ENCODE data around the gene AGA. TPM values are rescaled to one million over a fixed set of nuclear protein-coding genes. Genes with fewer than 3 reads are reported as not detected.
A peak's percentile ranks its signal among the peaks of the same experiment; 100 is the strongest.

Gene AGA
- total and polyA plus RNA-seq, 2 of the 4 experiments (the other 2 are of a cell fraction) = 26.3 to 38.5 TPM

DNA sequence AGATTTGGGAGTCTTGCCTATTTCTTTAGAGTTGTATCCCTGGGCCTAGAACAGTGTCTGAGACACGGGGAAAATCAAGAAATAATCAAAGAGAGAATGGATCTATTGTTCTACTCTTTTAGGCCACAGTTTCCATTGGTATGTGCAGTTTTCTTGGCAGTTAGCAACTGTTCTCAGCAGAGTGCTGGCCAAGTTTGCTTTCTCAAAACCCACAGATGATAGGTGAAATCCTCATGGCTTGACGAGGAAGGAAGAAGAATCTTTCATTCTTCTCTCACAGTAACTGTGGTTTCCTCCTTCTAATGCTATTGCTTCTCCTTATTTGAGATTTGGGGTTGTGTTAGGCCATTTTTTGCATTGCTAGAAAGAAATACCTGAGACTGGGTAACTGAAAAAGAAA, 42.2 kb downstream of the AGA start:
- CTCF ChIA-PET = interaction anchor here (1.0 kb wide), 1 partner anchor 14 kb away, joined by 3 read pairs; no protein-coding TSS in a partner anchor
- H3K4me2 ChIP-seq (ENCODE audit: low read depth, low read length) = no peak overlapping the region
- no peaks in the 10 kb centered on the region for H3K9me1 ChIP-seq (ENCODE audit: insufficient read depth, low read length)
- H3K4me1 ChIP-seq (ENCODE audit: control insufficient read depth, insufficient read depth, low read length) = no peaks in the 10 kb centered on the region
- no peaks in the 10 kb centered on the region for H3K9me3 ChIP-seq (ENCODE audit: control insufficient read depth, insufficient read depth, low read length)
- H2AK9ac ChIP-seq (replicated peaks; ENCODE audit: low read depth, low read length, poor library complexity) = no peak overlapping the region
- H3K27me3 ChIP-seq (ENCODE audit: control insufficient read depth, insufficient read depth, low read length) = no peaks in the 10 kb centered on the region
- H3K4me3 ChIP-seq (ENCODE audit: insufficient read depth, low read depth, low read length) = no peak overlapping the region
- no CpG with 5 or more reads among the region's 2 CpGs for WGBS, 2 experiments (ENCODE audit: extremely low coverage in 2 of 2, insufficient read length in 1 of 2)
- H3K36me3 ChIP-seq (ENCODE audit: control insufficient read depth, insufficient read depth, low read length) = no peaks in the 10 kb centered on the region
- H3K18ac ChIP-seq (ENCODE audit: low read depth, low read length) = no peak overlapping the region
- BruUV-seq (replicated peaks) = no TSS peak
- H2BK20ac ChIP-seq (ENCODE audit: low read depth, low read length) = no peak overlapping the region
- H3K79me1 ChIP-seq (ENCODE audit: low read depth in 1 of 2, low read length in 2 of 2) = no peaks in the 10 kb centered on the region
- H2BK15ac ChIP-seq (ENCODE audit: low read depth, low read length) = no peak overlapping the region
- H2AFZ ChIP-seq (replicated peaks; ENCODE audit: low read length, poor library complexity) = no peak overlapping the region
- no peak overlapping the region for H2BK5ac ChIP-seq (ENCODE audit: low read depth, low read length, poor library complexity, severe bottlenecking)
- H4K20me1 ChIP-seq (ENCODE audit: insufficient read depth, low read length) = no peaks in the 10 kb centered on the region
- no peak overlapping the region for H4K5ac ChIP-seq (ENCODE audit: low read depth, low read length)
- H3K23ac ChIP-seq (ENCODE audit: low read depth, low read length) = no peak overlapping the region
- H3K56ac ChIP-seq (ENCODE audit: extremely low read depth, insufficient read depth, low read length) = no peak overlapping the region
- in situ Hi-C loops (cut with MboI; ENCODE audit: low sequenced_read_pairs) (no loop called here), intact Hi-C loops (cut with micrococcal nuclease) (no loop called here), dilution Hi-C loops (cut with HindIII; ENCODE audit: low sequenced_read_pairs, unreplicated experiment) (no loop called here)
- DNase-seq (peak; percentile 12), ATAC-seq (ENCODE audit: low read depth) (no peak)
- no peak overlapping the region for H3K27ac ChIP-seq (ENCODE audit: insufficient read depth, low read length)
- no peak overlapping the region for H2AK5ac ChIP-seq (ENCODE audit: low read depth, low read length)
- no peak overlapping the region for H3K4ac ChIP-seq (ENCODE audit: low read depth, low read length)
- H3K9ac ChIP-seq (ENCODE audit: low read depth, low read length) = no peak overlapping the region
- no peak for TF ChIP-seq CHD1 (IDR thresholded peaks at IDR 0.05; ENCODE audit: low read depth, low read length)
- no peak for TF ChIP-seq RCOR1 (IDR thresholded peaks at IDR 0.05; ENCODE audit: insufficient replicate concordance, low read length)
- TF ChIP-seq, protein P1, sequence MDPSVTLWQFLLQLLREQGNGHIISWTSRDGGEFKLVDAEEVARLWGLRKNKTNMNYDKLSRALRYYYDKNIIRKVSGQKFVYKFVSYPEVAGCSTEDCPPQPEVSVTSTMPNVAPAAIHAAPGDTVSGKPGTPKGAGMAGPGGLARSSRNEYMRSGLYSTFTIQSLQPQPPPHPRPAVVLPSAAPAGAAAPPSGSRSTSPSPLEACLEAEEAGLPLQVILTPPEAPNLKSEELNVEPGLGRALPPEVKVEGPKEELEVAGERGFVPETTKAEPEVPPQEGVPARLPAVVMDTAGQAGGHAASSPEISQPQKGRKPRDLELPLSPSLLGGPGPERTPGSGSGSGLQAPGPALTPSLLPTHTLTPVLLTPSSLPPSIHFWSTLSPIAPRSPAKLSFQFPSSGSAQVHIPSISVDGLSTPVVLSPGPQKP (IDR thresholded peaks at IDR 0.05; ENCODE audit: borderline replicate concordance, low read depth, low read length) = no peak
- no peak for TF ChIP-seq MAFK (IDR thresholded peaks at IDR 0.05; ENCODE audit: low read depth, low read length)
- no peak for TF ChIP-seq SMC3 (IDR thresholded peaks at IDR 0.05; ENCODE audit: low read depth, low read length)
- TF ChIP-seq RFX5 (IDR thresholded peaks at IDR 0.05; ENCODE audit: low read depth, low read length) = no peak
- no peak for TF ChIP-seq FOS (IDR thresholded peaks at IDR 0.05; ENCODE audit: low read depth, low read length)
- TF ChIP-seq BHLHE40 (IDR thresholded peaks at IDR 0.05; ENCODE audit: low read depth, low read length) = no peak
- TF ChIP-seq, protein P2, sequence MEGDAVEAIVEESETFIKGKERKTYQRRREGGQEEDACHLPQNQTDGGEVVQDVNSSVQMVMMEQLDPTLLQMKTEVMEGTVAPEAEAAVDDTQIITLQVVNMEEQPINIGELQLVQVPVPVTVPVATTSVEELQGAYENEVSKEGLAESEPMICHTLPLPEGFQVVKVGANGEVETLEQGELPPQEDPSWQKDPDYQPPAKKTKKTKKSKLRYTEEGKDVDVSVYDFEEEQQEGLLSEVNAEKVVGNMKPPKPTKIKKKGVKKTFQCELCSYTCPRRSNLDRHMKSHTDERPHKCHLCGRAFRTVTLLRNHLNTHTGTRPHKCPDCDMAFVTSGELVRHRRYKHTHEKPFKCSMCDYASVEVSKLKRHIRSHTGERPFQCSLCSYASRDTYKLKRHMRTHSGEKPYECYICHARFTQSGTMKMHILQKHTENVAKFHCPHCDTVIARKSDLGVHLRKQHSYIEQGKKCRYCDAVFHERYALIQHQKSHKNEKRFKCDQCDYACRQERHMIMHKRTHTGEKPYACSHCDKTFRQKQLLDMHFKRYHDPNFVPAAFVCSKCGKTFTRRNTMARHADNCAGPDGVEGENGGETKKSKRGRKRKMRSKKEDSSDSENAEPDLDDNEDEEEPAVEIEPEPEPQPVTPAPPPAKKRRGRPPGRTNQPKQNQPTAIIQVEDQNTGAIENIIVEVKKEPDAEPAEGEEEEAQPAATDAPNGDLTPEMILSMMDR (conservative IDR thresholded peaks at IDR 0.05; ENCODE audit: low read depth, low read length) = no peak
- no peak for TF ChIP-seq CEBPB (IDR thresholded peaks at IDR 0.05; ENCODE audit: low read depth, low read length)
- TF ChIP-seq POLR2A (IDR thresholded peaks at IDR 0.05; ENCODE audit: low read depth, low read length) = no peak
- no peak for TF ChIP-seq RAD21 (IDR thresholded peaks at IDR 0.05; ENCODE audit: low read length)
- TF ChIP-seq MAZ (IDR thresholded peaks at IDR 0.05; ENCODE audit: borderline replicate concordance, low read depth, low read length) = no peak
- TF ChIP-seq NFE2L2 (IDR thresholded peaks at IDR 0.05; ENCODE audit: low read depth, low read length) = no peak
- no peak for TF ChIP-seq MXI1 (IDR thresholded peaks at IDR 0.05; ENCODE audit: borderline replicate concordance, low read depth, low read length)
- TF ChIP-seq, protein P3, sequence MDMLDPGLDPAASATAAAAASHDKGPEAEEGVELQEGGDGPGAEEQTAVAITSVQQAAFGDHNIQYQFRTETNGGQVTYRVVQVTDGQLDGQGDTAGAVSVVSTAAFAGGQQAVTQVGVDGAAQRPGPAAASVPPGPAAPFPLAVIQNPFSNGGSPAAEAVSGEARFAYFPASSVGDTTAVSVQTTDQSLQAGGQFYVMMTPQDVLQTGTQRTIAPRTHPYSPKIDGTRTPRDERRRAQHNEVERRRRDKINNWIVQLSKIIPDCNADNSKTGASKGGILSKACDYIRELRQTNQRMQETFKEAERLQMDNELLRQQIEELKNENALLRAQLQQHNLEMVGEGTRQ (IDR thresholded peaks at IDR 0.05; ENCODE audit: low read depth, low read length) = no peak
- no peak overlapping the region for H3K14ac ChIP-seq (replicated peaks; ENCODE audit: low read depth, low read length)
- H2BK120ac ChIP-seq (ENCODE audit: low read depth, low read length) = no peak overlapping the region
- no peak overlapping the region for H4K91ac ChIP-seq (ENCODE audit: insufficient read depth, low read depth, low read length)
- H4K8ac ChIP-seq (ENCODE audit: low read depth in 2 of 2, low read length in 2 of 2) = no peak overlapping the region
- POLR2A ChIA-PET (ENCODE audit: unreplicated experiment) = no interaction called here
